ENCODE measurements around the gene SNED1.

The SNED1 gene

DNA sequence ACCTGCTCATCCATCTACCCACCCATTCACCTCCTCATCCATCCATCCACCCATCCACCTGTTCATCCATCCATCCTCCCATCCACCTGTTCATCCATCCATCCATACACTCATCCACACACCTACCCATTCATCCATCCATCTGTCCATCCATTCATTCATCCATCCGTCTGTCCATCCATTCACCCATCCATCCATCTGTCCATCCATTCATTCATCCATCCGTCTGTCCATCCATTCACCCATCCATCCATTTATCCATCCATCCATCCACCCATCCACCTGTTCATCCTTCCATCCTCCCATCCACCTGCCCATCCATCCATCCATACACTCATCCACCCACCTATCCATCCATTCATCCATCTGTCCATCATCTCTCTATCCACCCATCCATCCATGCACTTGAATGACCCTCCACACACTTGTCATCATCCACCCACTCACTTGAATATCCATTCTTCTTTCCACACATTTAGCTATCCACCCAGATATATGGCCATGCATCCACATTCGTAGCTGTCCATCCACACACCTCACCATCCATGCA, 47.3 kb upstream of the SNED1 start:
- TF ChIP-seq, protein P1, sequence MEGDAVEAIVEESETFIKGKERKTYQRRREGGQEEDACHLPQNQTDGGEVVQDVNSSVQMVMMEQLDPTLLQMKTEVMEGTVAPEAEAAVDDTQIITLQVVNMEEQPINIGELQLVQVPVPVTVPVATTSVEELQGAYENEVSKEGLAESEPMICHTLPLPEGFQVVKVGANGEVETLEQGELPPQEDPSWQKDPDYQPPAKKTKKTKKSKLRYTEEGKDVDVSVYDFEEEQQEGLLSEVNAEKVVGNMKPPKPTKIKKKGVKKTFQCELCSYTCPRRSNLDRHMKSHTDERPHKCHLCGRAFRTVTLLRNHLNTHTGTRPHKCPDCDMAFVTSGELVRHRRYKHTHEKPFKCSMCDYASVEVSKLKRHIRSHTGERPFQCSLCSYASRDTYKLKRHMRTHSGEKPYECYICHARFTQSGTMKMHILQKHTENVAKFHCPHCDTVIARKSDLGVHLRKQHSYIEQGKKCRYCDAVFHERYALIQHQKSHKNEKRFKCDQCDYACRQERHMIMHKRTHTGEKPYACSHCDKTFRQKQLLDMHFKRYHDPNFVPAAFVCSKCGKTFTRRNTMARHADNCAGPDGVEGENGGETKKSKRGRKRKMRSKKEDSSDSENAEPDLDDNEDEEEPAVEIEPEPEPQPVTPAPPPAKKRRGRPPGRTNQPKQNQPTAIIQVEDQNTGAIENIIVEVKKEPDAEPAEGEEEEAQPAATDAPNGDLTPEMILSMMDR (IDR thresholded peaks at IDR 0.05; ENCODE audit: insufficient read depth, low read length), result no peak
- TF ChIP-seq REST (IDR thresholded peaks at IDR 0.05; ENCODE audit: insufficient replicate concordance, low read depth) (no peak), GABPA (IDR thresholded peaks at IDR 0.05; ENCODE audit: low read depth) (no peak), POLR2AphosphoS5 (IDR thresholded peaks at IDR 0.05; ENCODE audit: low read depth) (no peak), SPI1 (IDR thresholded peaks at IDR 0.05; ENCODE audit: borderline replicate concordance, low read depth) (no peak)
- no peak for DNase-seq (ENCODE audit: low read depth in 1 of 2, low spot score in 1 of 2)
- no peak overlapping the region for H3K4me3 ChIP-seq (replicated peaks; ENCODE audit: insufficient read depth, low read length)
- no peak overlapping the region for H3K27ac ChIP-seq (replicated peaks)
- H3K27me3 ChIP-seq (ENCODE audit: insufficient read depth, poor library complexity, severe bottlenecking), result no peaks in the 10 kb centered on the region

DNA sequence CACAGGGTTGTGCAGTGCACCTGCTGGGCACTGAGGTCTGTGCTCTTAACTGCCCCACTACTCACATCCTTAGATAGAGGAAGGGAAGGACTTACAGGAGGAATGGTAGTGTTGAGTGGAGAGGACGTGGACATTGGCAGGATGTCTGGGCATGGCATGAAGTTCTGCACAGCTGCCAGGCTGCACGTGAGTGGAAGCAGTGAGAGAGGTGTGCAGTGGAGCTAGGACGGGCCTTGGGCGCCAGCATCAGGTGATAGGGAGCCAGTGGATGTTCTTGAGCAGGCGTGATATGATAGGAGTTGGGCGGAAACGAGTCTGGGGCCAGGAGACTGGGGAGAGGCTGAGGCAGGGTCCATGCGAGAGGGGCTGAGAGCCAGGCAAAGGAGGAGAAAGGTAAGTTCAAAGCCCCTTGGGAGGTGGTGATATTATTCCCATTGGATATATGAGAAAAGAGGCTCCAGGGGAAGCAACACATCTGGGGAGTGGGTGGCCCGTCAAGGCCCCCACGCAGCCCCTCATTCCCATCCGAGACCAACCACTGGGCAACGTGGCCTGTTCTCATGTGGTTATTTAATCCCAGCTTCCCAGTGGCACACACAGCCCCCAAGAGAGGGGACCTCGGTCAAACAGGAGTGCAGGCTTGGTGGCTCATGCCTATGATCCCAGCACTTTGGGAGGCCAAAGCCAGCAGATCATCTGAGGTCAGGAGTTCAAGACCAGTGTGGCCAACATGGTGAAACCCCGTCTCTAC, 45.7 kb upstream of the SNED1 start:
- Histone ChIP-seq H3K4me3 (replicated peaks; ENCODE audit: insufficient read depth, low read length) (no peak overlapping the region), H3K27me3 (ENCODE audit: insufficient read depth, poor library complexity, severe bottlenecking) (no peaks in the 10 kb centered on the region), H3K27ac (replicated peaks) (no peak overlapping the region)
- DNase-seq (ENCODE audit: low read depth in 1 of 2, low spot score in 1 of 2), result no peak
- TF ChIP-seq, protein P1 (IDR thresholded peaks at IDR 0.05; ENCODE audit: insufficient read depth, low read length), result no peak
- TF ChIP-seq GABPA (IDR thresholded peaks at IDR 0.05; ENCODE audit: low read depth) (no peak), SPI1 (IDR thresholded peaks at IDR 0.05; ENCODE audit: borderline replicate concordance, low read depth) (no peak), REST (IDR thresholded peaks at IDR 0.05; ENCODE audit: insufficient replicate concordance, low read depth) (no peak), POLR2AphosphoS5 (IDR thresholded peaks at IDR 0.05; ENCODE audit: low read depth) (no peak)

DNA sequence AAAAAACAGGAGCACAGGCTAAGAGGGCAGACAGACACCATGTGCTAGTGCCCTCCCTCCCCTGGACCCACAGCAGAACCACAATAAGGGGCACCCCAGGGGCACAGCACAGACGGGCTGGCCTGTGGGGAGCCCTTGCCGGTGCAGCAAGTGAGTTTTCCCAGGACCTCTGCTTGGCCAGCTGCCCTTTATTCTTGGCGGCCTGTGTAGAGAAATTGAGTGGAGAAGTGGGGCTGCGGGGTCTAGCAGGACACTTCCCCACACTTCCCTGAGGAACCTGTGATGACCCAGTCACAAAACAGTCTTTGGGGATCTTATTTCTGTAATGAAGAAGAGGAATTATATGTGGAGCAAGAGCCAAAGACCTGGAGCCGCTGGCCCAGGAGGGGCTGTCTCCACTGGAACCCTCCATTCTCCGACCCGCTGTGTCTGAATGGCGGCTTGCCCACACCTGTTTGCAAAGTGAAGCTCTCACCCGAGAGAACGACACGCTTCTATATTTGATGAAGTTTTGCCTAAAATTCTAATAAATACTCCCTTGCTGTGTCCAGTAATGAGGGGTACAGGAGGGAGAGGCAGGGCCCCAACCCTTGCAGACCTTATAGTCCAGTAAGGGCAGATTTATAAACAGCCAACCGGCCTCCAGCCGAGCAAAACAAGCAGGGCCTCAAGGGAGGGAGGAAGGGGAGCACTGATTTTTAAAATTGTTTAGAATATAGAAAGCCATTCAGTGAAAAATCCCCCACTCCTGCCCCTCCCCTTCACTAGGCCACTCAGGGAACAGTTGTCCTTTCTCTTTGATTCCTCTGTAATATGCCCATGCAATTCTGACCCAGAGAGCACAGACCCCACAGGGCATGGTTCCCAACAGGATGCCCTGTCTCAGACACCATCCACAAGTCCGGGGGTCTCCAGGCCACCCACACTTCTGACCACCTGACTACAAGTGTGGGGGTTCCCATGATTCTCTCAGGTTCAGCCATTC, 44.7 kb upstream of the SNED1 start:
- H3K4me3 ChIP-seq (replicated peaks; ENCODE audit: insufficient read depth, low read length), result no peak overlapping the region
- no peak for DNase-seq (ENCODE audit: low read depth in 1 of 2, low spot score in 1 of 2)
- no peak overlapping the region for H3K27ac ChIP-seq (replicated peaks)
- TF ChIP-seq GABPA (IDR thresholded peaks at IDR 0.05; ENCODE audit: low read depth) (no peak), SPI1 (IDR thresholded peaks at IDR 0.05; ENCODE audit: borderline replicate concordance, low read depth) (no peak), REST (IDR thresholded peaks at IDR 0.05; ENCODE audit: insufficient replicate concordance, low read depth) (no peak), POLR2AphosphoS5 (IDR thresholded peaks at IDR 0.05; ENCODE audit: low read depth) (no peak)
- TF ChIP-seq, protein P1 (IDR thresholded peaks at IDR 0.05; ENCODE audit: insufficient read depth, low read length), result no peak
- no peaks in the 10 kb centered on the region for H3K27me3 ChIP-seq (ENCODE audit: insufficient read depth, poor library complexity, severe bottlenecking)
